BE2C (cell line): ENCODE data around the gene TCF7L2.

Experiments used
- DNase-seq: peaks from one replicate; pipeline ENCODE4 v3.0.0-alpha.2; 2020
- H3K27me3 ChIP-seq: fragments of 250-450 bp; sonication (Bioruptor Pico); 2 replicates; pipeline ENCODE4 v1.5.1; 2020; ENCODE audit warnings: mild to moderate bottlenecking
- H3K36me3 ChIP-seq: fragments of 250-450 bp; sonication (Bioruptor Pico); 2 replicates; pipeline ENCODE4 v1.5.1; 2020; ENCODE audit warnings: mild to moderate bottlenecking
- H3K4me1 ChIP-seq: fragments of 250-450 bp; sonication (Bioruptor Pico); 2 replicates; pipeline ENCODE4 v1.5.1; 2020
- H3K4me3 ChIP-seq: 2 replicates; pipeline ENCODE4 v1.5.1; 2011; ENCODE audit warnings: low read depth, low read length
- H3K9me3 ChIP-seq: fragments of 250-450 bp; sonication (Bioruptor Pico); 2 replicates; pipeline ENCODE4 v1.5.1; 2020
- CTCF ChIP-seq: IDR thresholded peaks from 2 replicates; pipeline ENCODE4 v1.5.1; 2012; ENCODE audit warnings: mild to moderate bottlenecking, low read depth, low read length

Gene TCF7L2

GRCh38 chr10:113148901-113149300 is 198.9 kb downstream of the TCF7L2 start:
- no peak overlapping the region for H3K4me3 ChIP-seq
- peaks cover 21% of the 10 kb centered on the region for H3K4me1 ChIP-seq
- peaks cover 72% of the 10 kb centered on the region for H3K36me3 ChIP-seq
- no peak for DNase-seq
- H3K27me3 ChIP-seq, result no peaks in the 10 kb centered on the region
- TF ChIP-seq CTCF, result no peak
- no peaks in the 10 kb centered on the region for H3K9me3 ChIP-seq

- Histone ChIP-seq H3K36me3 (peaks cover 73% of the 10 kb centered on the region), H3K9me3 (no peaks in the 10 kb centered on the region)
- no peak for DNase-seq
Observed at GRCh38 chr10:113149626-113150025, 199.6 kb downstream of the TCF7L2 start.

GRCh38 chr10:113151190-113151666 is 201.2 kb downstream of the TCF7L2 start:
- no peak overlapping the region for H3K4me3 ChIP-seq
- H3K9me3 ChIP-seq, result no peaks in the 10 kb centered on the region
- H3K36me3 ChIP-seq, result peaks cover 79% of the 10 kb centered on the region
- H3K4me1 ChIP-seq, result peaks cover 9% of the 10 kb centered on the region
- H3K27me3 ChIP-seq, result no peaks in the 10 kb centered on the region
- no peak for TF ChIP-seq CTCF
- DNase-seq, result no peak

More at GRCh38 chr10:113149626-113150025, 199.6 kb downstream of the TCF7L2 start:
- Histone ChIP-seq H3K27me3 (no peaks in the 10 kb centered on the region), H3K4me1 (peaks cover 21% of the 10 kb centered on the region), H3K4me3 (no peak overlapping the region)
- no peak for TF ChIP-seq CTCF

GRCh38 chr10:113153493-113154102 is 203.6 kb downstream of the TCF7L2 start:
- H3K4me1 ChIP-seq, result no peaks in the 10 kb centered on the region
- TF ChIP-seq CTCF, result no peak
- no peaks in the 10 kb centered on the region for H3K27me3 ChIP-seq
- H3K36me3 ChIP-seq, result peaks cover 81% of the 10 kb centered on the region
- H3K9me3 ChIP-seq, result no peaks in the 10 kb centered on the region
- no peak overlapping the region for H3K4me3 ChIP-seq
- no peak for DNase-seq

- Histone ChIP-seq H3K4me1 (no peaks in the 10 kb centered on the region), H3K27me3 (no peaks in the 10 kb centered on the region), H3K36me3 (peaks cover 71% of the 10 kb centered on the region), H3K4me3 (no peak overlapping the region), H3K9me3 (no peaks in the 10 kb centered on the region)
- DNase-seq, result no peak
- no peak for TF ChIP-seq CTCF
Observed at GRCh38 chr10:113157441-113157840, 207.4 kb downstream of the TCF7L2 start.

GRCh38 chr10:113158183-113158582 is 208.1 kb downstream of the TCF7L2 start:
- no peaks in the 10 kb centered on the region for H3K9me3 ChIP-seq
- no peak for TF ChIP-seq CTCF
- no peaks in the 10 kb centered on the region for H3K4me1 ChIP-seq
- H3K36me3 ChIP-seq, result peaks cover 65% of the 10 kb centered on the region
- no peak for DNase-seq
- H3K4me3 ChIP-seq, result no peak overlapping the region
- no peaks in the 10 kb centered on the region for H3K27me3 ChIP-seq
